Measurements from ENCODE around the gene RPGRIP1L.

GRCh38 chr16:53600126-53600525 lies 103.5 kb downstream of the RPGRIP1L start:
- TF ChIP-seq, protein P1, sequence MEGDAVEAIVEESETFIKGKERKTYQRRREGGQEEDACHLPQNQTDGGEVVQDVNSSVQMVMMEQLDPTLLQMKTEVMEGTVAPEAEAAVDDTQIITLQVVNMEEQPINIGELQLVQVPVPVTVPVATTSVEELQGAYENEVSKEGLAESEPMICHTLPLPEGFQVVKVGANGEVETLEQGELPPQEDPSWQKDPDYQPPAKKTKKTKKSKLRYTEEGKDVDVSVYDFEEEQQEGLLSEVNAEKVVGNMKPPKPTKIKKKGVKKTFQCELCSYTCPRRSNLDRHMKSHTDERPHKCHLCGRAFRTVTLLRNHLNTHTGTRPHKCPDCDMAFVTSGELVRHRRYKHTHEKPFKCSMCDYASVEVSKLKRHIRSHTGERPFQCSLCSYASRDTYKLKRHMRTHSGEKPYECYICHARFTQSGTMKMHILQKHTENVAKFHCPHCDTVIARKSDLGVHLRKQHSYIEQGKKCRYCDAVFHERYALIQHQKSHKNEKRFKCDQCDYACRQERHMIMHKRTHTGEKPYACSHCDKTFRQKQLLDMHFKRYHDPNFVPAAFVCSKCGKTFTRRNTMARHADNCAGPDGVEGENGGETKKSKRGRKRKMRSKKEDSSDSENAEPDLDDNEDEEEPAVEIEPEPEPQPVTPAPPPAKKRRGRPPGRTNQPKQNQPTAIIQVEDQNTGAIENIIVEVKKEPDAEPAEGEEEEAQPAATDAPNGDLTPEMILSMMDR (IDR thresholded peaks at IDR 0.05; ENCODE audit: low read depth, low read length, poor library complexity, severe bottlenecking): no peak
- TF ChIP-seq EZH2phosphoT487 (IDR thresholded peaks at IDR 0.05; ENCODE audit: borderline replicate concordance, low read length): no peak
